Measurements from ENCODE around the gene EXOC3L1.

EXOC3L1 gene

DNA sequence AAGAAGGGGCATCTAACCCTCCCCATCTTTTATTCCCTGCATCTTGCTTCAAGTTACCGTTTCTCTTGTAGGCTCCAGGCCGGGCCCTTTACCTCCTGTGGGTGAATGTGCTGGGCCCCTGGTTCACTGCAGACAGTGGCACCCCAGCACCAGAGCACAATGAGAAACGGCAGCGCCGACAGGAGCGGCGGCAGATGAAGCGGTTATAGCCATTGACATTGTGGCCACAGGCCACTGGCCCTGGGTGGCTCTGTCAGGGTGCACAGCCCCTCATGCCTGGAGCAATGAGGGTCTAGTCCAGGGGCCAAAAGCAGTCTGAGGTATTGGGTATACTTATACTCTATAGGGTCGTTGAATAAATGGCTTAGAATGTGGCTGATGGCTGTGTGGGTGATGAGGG is 39.0 kb upstream of the EXOC3L1 start:
- H3K4me1 Mint-ChIP-seq = peaks cover 34% of the 10 kb centered on the region
- H3K27ac Mint-ChIP-seq (ENCODE audit: low read depth) = no peak overlapping the region
- no peak for DNase-seq (ENCODE audit: low spot score in 2 of 2)
- H3K36me3 Mint-ChIP-seq (ENCODE audit: insufficient read depth) = peaks cover 20% of the 10 kb centered on the region
- H3K9me3 Mint-ChIP-seq = no peaks in the 10 kb centered on the region
- H3K27me3 Mint-ChIP-seq = no peaks in the 10 kb centered on the region
- peak overlapping the region; percentile 100 for H3K4me3 Mint-ChIP-seq
- no peak for ATAC-seq (replicated peaks; ENCODE audit: extremely low read depth, poor library complexity, severe bottlenecking)

DNA sequence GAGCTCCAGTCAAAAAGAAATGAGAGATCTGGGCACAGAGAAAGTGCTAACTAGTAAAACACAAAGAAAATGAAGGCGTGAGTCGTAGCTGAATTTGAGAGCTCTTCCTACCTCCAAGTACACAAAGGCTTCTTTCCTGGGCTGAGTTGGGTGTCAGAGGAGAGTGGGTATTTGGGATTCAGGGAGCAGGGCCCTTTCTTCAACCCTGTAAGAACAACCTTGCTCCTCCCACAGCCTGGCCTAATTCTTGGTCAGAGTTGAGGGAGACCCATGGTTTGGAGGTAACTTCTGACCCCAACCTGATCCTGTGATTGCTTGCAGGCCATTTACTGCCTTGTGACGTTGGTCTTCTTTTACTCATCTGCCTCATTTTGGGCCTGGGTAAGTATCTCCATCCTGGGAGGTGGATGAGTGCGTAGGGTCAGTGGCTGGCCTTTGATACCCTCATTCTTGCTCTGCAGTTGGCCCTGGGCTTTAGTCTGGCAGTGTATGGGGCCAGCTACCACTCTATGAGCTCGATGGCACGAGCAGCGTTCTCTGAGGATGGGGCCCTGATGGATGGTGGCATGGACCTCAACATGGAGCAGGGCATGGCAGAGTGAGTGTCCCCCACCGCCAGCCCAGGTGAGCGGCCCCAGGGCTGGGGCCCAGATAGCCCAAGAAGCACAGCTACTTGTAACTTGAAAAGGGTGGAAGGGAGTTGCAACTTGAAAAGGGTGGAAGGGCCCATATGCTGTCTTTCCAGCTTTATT is 38.3 kb upstream of the EXOC3L1 start:
- Mint-ChIP-seq H3K4me1 (peaks cover 34% of the 10 kb centered on the region), H3K27me3 (no peaks in the 10 kb centered on the region), H3K27ac (ENCODE audit: low read depth) (peak overlapping the region; percentile 98), H3K36me3 (ENCODE audit: insufficient read depth) (peaks cover 18% of the 10 kb centered on the region), H3K9me3 (no peaks in the 10 kb centered on the region), H3K4me3 (peak overlapping the region; percentile 100)
- ATAC-seq (replicated peaks; ENCODE audit: extremely low read depth, poor library complexity, severe bottlenecking) (no peak), DNase-seq (ENCODE audit: low spot score in 2 of 2) (no peak)

DNA sequence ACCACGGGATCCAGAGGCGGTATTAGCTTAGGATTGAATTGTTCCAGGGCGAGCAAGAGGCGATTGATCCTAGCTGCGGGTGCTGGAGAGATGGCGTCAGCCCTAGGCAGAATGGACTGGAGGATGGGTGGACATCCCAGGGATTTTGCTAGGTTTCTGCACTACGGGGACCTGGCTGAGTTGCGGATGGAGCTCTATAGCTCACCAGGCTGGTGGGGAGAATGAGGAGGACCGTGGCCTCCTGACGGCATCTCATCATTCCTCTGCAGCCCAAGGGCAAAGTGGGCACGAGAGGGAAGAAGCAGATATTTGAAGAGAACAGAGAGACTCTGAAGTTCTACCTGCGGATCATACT is 37.6 kb upstream of the EXOC3L1 start:
- no peaks in the 10 kb centered on the region for H3K27me3 Mint-ChIP-seq
- peak overlapping the region; percentile 100 for H3K4me3 Mint-ChIP-seq
- peak overlapping the region; percentile 98 for H3K27ac Mint-ChIP-seq (ENCODE audit: low read depth)
- DNase-seq (ENCODE audit: low spot score in 2 of 2) = no peak
- H3K36me3 Mint-ChIP-seq (ENCODE audit: insufficient read depth) = peaks cover 18% of the 10 kb centered on the region
- no peak for ATAC-seq (replicated peaks; ENCODE audit: extremely low read depth, poor library complexity, severe bottlenecking)
- no peaks in the 10 kb centered on the region for H3K9me3 Mint-ChIP-seq
- H3K4me1 Mint-ChIP-seq = peaks cover 34% of the 10 kb centered on the region

- Mint-ChIP-seq H3K27me3 (no peaks in the 10 kb centered on the region), H3K36me3 (ENCODE audit: insufficient read depth) (peaks cover 18% of the 10 kb centered on the region), H3K27ac (ENCODE audit: low read depth) (peak within 1 kb of the TSS; percentile 98), H3K4me1 (peaks cover 34% of the 10 kb centered on the region), H3K4me3 (peak within 1 kb of the TSS; percentile 100), H3K9me3 (no peaks in the 10 kb centered on the region)
- ATAC-seq (replicated peaks; ENCODE audit: extremely low read depth, poor library complexity, severe bottlenecking) = peak; percentile 93
- peak; percentile 97 to 99 for DNase-seq (ENCODE audit: low spot score in 2 of 2)
Observed at GRCh38 chr16:67226804-67227566, 37.0 kb upstream of the EXOC3L1 start, which contains the start of gene TMEM208. Gene TMEM208 (plus strand): TSS chr16:67227130. CDS start chr16:67227219, 89 bp downstream.

GRCh38 chr16:67226295-67226803 is 36.4 kb upstream of the EXOC3L1 start:
- peaks cover 18% of the 10 kb centered on the region for H3K36me3 Mint-ChIP-seq (ENCODE audit: insufficient read depth)
- peak overlapping the region; percentile 98 for H3K27ac Mint-ChIP-seq (ENCODE audit: low read depth)
- no peaks in the 10 kb centered on the region for H3K9me3 Mint-ChIP-seq
- ATAC-seq (replicated peaks; ENCODE audit: extremely low read depth, poor library complexity, severe bottlenecking) (no peak), DNase-seq (ENCODE audit: low spot score in 2 of 2) (no peak)
- no peaks in the 10 kb centered on the region for H3K27me3 Mint-ChIP-seq
- H3K4me1 Mint-ChIP-seq = peaks cover 34% of the 10 kb centered on the region
- H3K4me3 Mint-ChIP-seq = peak overlapping the region; percentile 100

DNA sequence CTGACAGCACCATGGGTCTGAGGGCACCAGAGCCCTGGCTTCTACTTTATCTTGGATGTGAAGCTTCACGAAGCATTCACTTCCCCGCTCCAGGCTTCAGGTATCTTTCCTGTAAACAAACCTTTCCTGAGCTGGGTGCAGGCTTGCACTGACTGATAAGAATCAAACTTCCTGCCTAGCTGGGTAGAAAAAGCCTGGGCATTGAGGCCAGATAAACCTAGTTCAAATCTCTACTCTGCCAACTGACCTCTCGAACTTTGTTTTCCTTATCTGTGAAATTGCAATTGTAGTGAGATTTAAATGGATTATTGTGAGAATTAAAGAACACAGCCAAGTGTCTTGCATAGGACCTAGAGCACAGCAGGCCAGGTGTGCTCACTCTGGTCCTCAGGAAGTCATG is 34.1 kb upstream of the EXOC3L1 start:
- H3K4me3 Mint-ChIP-seq = no peak overlapping the region
- H3K36me3 Mint-ChIP-seq (ENCODE audit: insufficient read depth) = peaks cover 16% of the 10 kb centered on the region
- no peaks in the 10 kb centered on the region for H3K27me3 Mint-ChIP-seq
- ATAC-seq (replicated peaks; ENCODE audit: extremely low read depth, poor library complexity, severe bottlenecking) (no peak), DNase-seq (ENCODE audit: low spot score in 2 of 2) (no peak)
- no peaks in the 10 kb centered on the region for H3K9me3 Mint-ChIP-seq
- H3K27ac Mint-ChIP-seq (ENCODE audit: low read depth) = no peak overlapping the region
- H3K4me1 Mint-ChIP-seq = peaks cover 34% of the 10 kb centered on the region

DNA sequence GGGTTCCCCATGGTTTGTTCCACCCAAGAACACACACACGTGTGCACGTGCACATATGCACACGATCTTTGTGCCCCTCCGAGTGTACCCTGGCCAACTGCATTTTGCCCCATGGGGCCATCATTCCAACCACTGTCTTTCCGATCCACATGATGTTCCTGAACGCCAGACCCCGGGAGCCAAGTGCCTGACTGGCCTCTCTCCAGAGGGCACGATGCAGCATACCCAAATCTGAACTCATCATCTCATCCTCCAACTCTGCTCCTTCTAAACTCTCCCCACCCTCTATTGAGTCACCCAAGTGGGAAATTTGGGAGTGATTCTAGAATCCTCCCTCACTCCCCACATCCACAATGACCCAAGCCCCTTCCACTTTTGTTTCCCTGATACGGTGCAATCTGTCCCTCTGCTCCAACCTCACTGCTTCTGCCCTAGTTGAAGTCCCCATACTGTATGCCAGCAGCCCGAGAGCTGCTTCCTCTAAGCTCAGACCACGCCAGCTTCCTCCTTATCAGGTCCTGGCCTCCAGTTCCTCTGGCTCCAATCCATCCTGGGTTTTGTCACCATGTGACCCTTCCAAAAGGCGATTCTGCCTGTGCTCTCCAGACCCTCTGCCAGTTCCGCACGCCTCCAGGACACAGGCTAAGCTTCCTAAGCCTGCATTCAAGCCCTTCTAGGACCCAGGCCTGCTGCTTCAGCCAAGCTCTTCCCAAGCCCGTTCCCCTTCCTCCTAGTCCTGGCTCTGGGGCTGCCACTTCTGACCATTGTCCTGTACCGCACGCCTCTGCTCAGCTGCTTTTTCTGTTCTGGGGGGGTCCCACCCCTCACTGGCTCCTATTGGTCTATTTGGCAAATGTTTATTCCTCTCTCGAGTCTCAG is 26.9 kb upstream of the EXOC3L1 start:
- ATAC-seq (replicated peaks; ENCODE audit: extremely low read depth, poor library complexity, severe bottlenecking) (no peak), DNase-seq (ENCODE audit: low spot score in 2 of 2) (no peak)
- no peak overlapping the region for H3K4me3 Mint-ChIP-seq
- H3K9me3 Mint-ChIP-seq = no peaks in the 10 kb centered on the region
- no peaks in the 10 kb centered on the region for H3K36me3 Mint-ChIP-seq (ENCODE audit: insufficient read depth)
- no peaks in the 10 kb centered on the region for H3K27me3 Mint-ChIP-seq
- no peaks in the 10 kb centered on the region for H3K4me1 Mint-ChIP-seq
- no peak overlapping the region for H3K27ac Mint-ChIP-seq (ENCODE audit: low read depth)

DNA sequence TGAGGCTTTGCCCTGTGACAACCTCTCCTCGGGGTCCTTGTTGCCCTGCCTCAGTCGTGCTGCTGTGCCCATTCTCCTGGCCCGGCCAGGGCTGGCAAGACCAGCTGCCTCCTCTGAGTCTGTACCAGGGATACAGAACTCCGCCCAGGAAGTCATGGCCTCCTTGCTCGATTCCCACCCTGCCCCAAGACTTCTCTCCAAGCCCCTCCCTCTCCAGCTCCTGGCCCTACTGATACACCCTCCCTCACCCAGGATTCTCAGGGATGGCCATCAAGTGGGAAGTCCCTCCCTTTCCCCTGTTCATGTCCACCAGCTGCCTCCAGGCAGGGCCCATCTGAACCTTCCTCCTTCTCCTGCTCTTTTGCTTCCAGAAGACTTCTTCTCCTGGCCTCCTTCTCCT is 25.8 kb upstream of the EXOC3L1 start:
- no peaks in the 10 kb centered on the region for H3K9me3 Mint-ChIP-seq
- ATAC-seq (replicated peaks; ENCODE audit: extremely low read depth, poor library complexity, severe bottlenecking) (no peak), DNase-seq (ENCODE audit: low spot score in 2 of 2) (no peak)
- H3K27ac Mint-ChIP-seq (ENCODE audit: low read depth) = peak overlapping the region; percentile 58
- H3K4me1 Mint-ChIP-seq = no peaks in the 10 kb centered on the region
- no peaks in the 10 kb centered on the region for H3K27me3 Mint-ChIP-seq
- no peaks in the 10 kb centered on the region for H3K36me3 Mint-ChIP-seq (ENCODE audit: insufficient read depth)
- no peak overlapping the region for H3K4me3 Mint-ChIP-seq

- Mint-ChIP-seq H3K36me3 (ENCODE audit: insufficient read depth) (no peaks in the 10 kb centered on the region), H3K27me3 (no peaks in the 10 kb centered on the region), H3K4me3 (no peak overlapping the region)
Observed at GRCh38 chr16:67213197-67214019, 23.5 kb upstream of the EXOC3L1 start.

DNA sequence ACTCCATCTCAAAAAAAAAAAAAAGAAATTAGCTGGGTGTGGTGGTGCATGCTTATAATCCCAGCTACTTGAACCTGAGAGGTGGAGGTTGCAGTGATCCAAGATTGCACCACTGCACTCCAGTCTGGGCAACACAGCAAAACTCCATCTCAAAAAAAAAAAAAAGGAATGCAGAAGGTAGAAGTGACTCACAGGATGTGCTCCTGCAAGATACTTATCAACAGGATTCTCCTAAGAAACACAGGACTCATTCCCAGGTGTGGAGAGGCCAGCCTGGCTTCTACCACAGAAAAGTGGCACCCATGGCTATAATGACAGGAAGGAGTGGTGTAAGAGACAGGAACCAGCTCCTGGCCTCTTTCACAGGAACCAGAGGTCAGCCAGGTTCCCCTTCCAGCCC is 22.8 kb upstream of the EXOC3L1 start:
- DNase-seq (ENCODE audit: low spot score in 2 of 2) (no peak), ATAC-seq (replicated peaks; ENCODE audit: extremely low read depth, poor library complexity, severe bottlenecking) (no peak)
- Mint-ChIP-seq H3K9me3 (no peaks in the 10 kb centered on the region), H3K4me1 (no peaks in the 10 kb centered on the region), H3K36me3 (ENCODE audit: insufficient read depth) (no peaks in the 10 kb centered on the region), H3K27ac (ENCODE audit: low read depth) (no peak overlapping the region), H3K4me3 (no peak overlapping the region), H3K27me3 (no peaks in the 10 kb centered on the region)

More at GRCh38 chr16:67213197-67214019, 23.5 kb upstream of the EXOC3L1 start:
- Mint-ChIP-seq H3K9me3 (no peaks in the 10 kb centered on the region), H3K4me1 (no peaks in the 10 kb centered on the region), H3K27ac (ENCODE audit: low read depth) (no peak overlapping the region)
- no peak for DNase-seq (ENCODE audit: low spot score in 2 of 2)
- no peak for ATAC-seq (replicated peaks; ENCODE audit: extremely low read depth, poor library complexity, severe bottlenecking)

GRCh38 chr16:67211674-67212073 is 21.7 kb upstream of the EXOC3L1 start:
- no peaks in the 10 kb centered on the region for H3K4me1 Mint-ChIP-seq
- no peaks in the 10 kb centered on the region for H3K9me3 Mint-ChIP-seq
- ATAC-seq (replicated peaks; ENCODE audit: extremely low read depth, poor library complexity, severe bottlenecking) (no peak), DNase-seq (ENCODE audit: low spot score in 2 of 2) (no peak)
- no peaks in the 10 kb centered on the region for H3K36me3 Mint-ChIP-seq (ENCODE audit: insufficient read depth)
- no peak overlapping the region for H3K4me3 Mint-ChIP-seq
- H3K27me3 Mint-ChIP-seq = no peaks in the 10 kb centered on the region
- H3K27ac Mint-ChIP-seq (ENCODE audit: low read depth) = no peak overlapping the region

Measured in central memory CD8-positive, alpha-beta T cell (primary cell).